OCI-M2 (cell line): ENCODE data around the gene KANK4.

Experiments
- DNase-seq: peaks from one replicate; lab custom pipeline; 2025; ENCODE audit not compliant: unreplicated experiment; lab: John Stamatoyannopoulos, UW

The KANK4 gene

GRCh38 chr1:62307895-62308492 lies 11.2 kb downstream of the KANK4 start:
- DNase-seq: no peak

- no peak for DNase-seq
Measured at GRCh38 chr1:62307446-62307845, 11.8 kb downstream of the KANK4 start.

GRCh38 chr1:62306065-62306464 lies 13.2 kb downstream of the KANK4 start:
- DNase-seq: no peak

GRCh38 chr1:62304975-62305374 lies 14.3 kb downstream of the KANK4 start:
- no peak for DNase-seq

GRCh38 chr1:62304515-62304914 lies 14.7 kb downstream of the KANK4 start:
- no peak for DNase-seq

GRCh38 chr1:62301726-62302390 lies 17.4 kb downstream of the KANK4 start:
- DNase-seq: no peak

- no peak for DNase-seq
Measured at GRCh38 chr1:62299426-62300200, 19.6 kb downstream of the KANK4 start.

GRCh38 chr1:62295921-62296491 lies 23.2 kb downstream of the KANK4 start:
- DNase-seq: no peak

GRCh38 chr1:62294261-62294660 lies 25.0 kb downstream of the KANK4 start:
- no peak for DNase-seq

- no peak for DNase-seq
Measured at GRCh38 chr1:62288662-62289061, 30.6 kb downstream of the KANK4 start.

GRCh38 chr1:62288224-62288623 lies 31.0 kb downstream of the KANK4 start:
- no peak for DNase-seq

GRCh38 chr1:62286786-62287224 lies 32.4 kb downstream of the KANK4 start:
- DNase-seq: no peak

GRCh38 chr1:62285984-62286785 lies 33.0 kb downstream of the KANK4 start:
- DNase-seq: no peak

GRCh38 chr1:62285440-62285839 lies 33.8 kb downstream of the KANK4 start:
- no peak for DNase-seq

GRCh38 chr1:62283986-62284385 lies 35.2 kb downstream of the KANK4 start:
- DNase-seq: no peak

GRCh38 chr1:62282909-62283755 lies 36.1 kb downstream of the KANK4 start:
- DNase-seq: no peak

- no peak for DNase-seq
Measured at GRCh38 chr1:62281922-62282555, 37.2 kb downstream of the KANK4 start.

- DNase-seq: no peak
Measured at GRCh38 chr1:62280960-62281465, 38.2 kb downstream of the KANK4 start.

GRCh38 chr1:62280150-62280549 lies 39.1 kb downstream of the KANK4 start:
- DNase-seq: no peak
